Effector memory CD8-positive, alpha-beta T cell (primary cell): ENCODE results near the gene PDCD1.
"Not testable (repeated sequence)": the region's sequence is repeated elsewhere in the genome, so short reads cannot be mapped to it uniquely, and the experiment has no call there.

ENCODE experiments used
- ATAC-seq: fragments of 150-1000 bp; cut with Tn5 transposase; replicated peaks from 2 replicates; pipeline ENCODE4 v1.10.0; 2021; ENCODE audit warnings: mild to moderate bottlenecking, moderate library complexity
- DNase-seq, 3 experiments: peaks; one replicate each; pipeline ENCODE4 v3.0.0; 2021
- H3K27ac Mint-ChIP-seq, 2 donors: one replicate each; pipeline ENCODE4 v1.8.0; 2022; ENCODE audit warnings: mild to moderate bottlenecking in 2 of 2, mixed read lengths in 2 of 2, moderate library complexity in 2 of 2
- H3K27me3 Mint-ChIP-seq, 2 donors: one replicate each; pipeline ENCODE4 v1.8.0; 2022; ENCODE audit warnings: mixed read lengths in 2 of 2
- H3K36me3 Mint-ChIP-seq: one replicate; pipeline ENCODE4 v1.8.0; 2022; ENCODE audit warnings: mild to moderate bottlenecking, moderate library complexity, mixed read lengths; ENCODE audit not compliant: insufficient read depth
- H3K4me1 Mint-ChIP-seq, 2 donors: one replicate each; pipeline ENCODE4 v1.8.0; 2022; ENCODE audit warnings: low read depth in 2 of 2, mixed read lengths in 2 of 2
- H3K4me3 Mint-ChIP-seq, 2 donors: one replicate each; pipeline ENCODE4 v1.8.0; 2022; ENCODE audit warnings: mild to moderate bottlenecking in 2 of 2, mixed read lengths in 2 of 2, moderate library complexity in 2 of 2
- H3K9me3 Mint-ChIP-seq, 2 donors: one replicate each; pipeline ENCODE4 v1.8.0; 2022; ENCODE audit warnings: mixed read lengths in 2 of 2

PDCD1 gene

GRCh38 chr2:241842067-241842415 lies 16.7 kb downstream of the PDCD1 start:
- Mint-ChIP-seq H3K9me3 (no peaks in the 10 kb centered on the region), H3K4me1 (peaks cover 38 to 41% of the 10 kb centered on the region in 2 donors), H3K27me3 (no peaks in the 10 kb centered on the region), H3K4me3 (peak overlapping the region; percentile 44 to 94), H3K36me3 (peaks cover 19% of the 10 kb centered on the region), H3K27ac (peak overlapping the region; percentile 92 to 95)
- ATAC-seq: no peak
- no peak for DNase-seq

GRCh38 chr2:241841181-241842066 lies 17.3 kb downstream of the PDCD1 start:
- ATAC-seq (no peak), DNase-seq (no peak)
- Mint-ChIP-seq H3K27me3 (no peaks in the 10 kb centered on the region), H3K36me3 (peaks cover 19% of the 10 kb centered on the region), H3K4me1 (peaks cover 35 to 38% of the 10 kb centered on the region in 2 donors), H3K9me3 (no peaks in the 10 kb centered on the region), H3K27ac (peak overlapping the region in 1 of 2 donors; percentile 95), H3K4me3 (peak overlapping the region; percentile 44 to 94)

- no peaks in the 10 kb centered on the region for H3K27me3 Mint-ChIP-seq
- peaks cover 13 to 19% of the 10 kb centered on the region in 2 donors for H3K4me1 Mint-ChIP-seq
- no peak overlapping the region for H3K27ac Mint-ChIP-seq
- H3K9me3 Mint-ChIP-seq: no peaks in the 10 kb centered on the region
- no peak overlapping the region for H3K4me3 Mint-ChIP-seq
- ATAC-seq: no peak
- DNase-seq: no peak
- peaks cover 3% of the 10 kb centered on the region for H3K36me3 Mint-ChIP-seq
These were observed 21.3 kb downstream of the PDCD1 start for GRCh38 chr2:241837197-241837965.

- ATAC-seq (no peak), DNase-seq (no peak)
- Mint-ChIP-seq H3K4me1 (peaks cover 12 to 18% of the 10 kb centered on the region in 2 donors), H3K36me3 (peaks cover 2% of the 10 kb centered on the region), H3K9me3 (no peaks in the 10 kb centered on the region), H3K27me3 (no peaks in the 10 kb centered on the region), H3K27ac (peak overlapping the region in 1 of 2 donors; percentile 73), H3K4me3 (no peak overlapping the region)
These were observed 22.4 kb downstream of the PDCD1 start for GRCh38 chr2:241836292-241836691.

- Mint-ChIP-seq H3K4me3 (no peak overlapping the region), H3K9me3 (no peaks in the 10 kb centered on the region), H3K27ac (peak overlapping the region in 1 of 2 donors; percentile 73), H3K27me3 (no peaks in the 10 kb centered on the region), H3K36me3 (peaks cover 3% of the 10 kb centered on the region), H3K4me1 (peaks cover 12 to 14% of the 10 kb centered on the region in 2 donors)
- ATAC-seq: no peak
- no peak for DNase-seq
These were observed 23.1 kb downstream of the PDCD1 start for GRCh38 chr2:241835611-241836010.

GRCh38 chr2:241834527-241835210 lies 24.0 kb downstream of the PDCD1 start:
- Mint-ChIP-seq H3K36me3 (peaks cover 3% of the 10 kb centered on the region), H3K9me3 (no peaks in the 10 kb centered on the region), H3K4me3 (no peak overlapping the region), H3K27ac (no peak overlapping the region), H3K27me3 (no peaks in the 10 kb centered on the region), H3K4me1 (peaks cover 9 to 14% of the 10 kb centered on the region in 2 donors)
- no peak for ATAC-seq
- no peak for DNase-seq

GRCh38 chr2:241833756-241834526 lies 24.8 kb downstream of the PDCD1 start:
- H3K4me1 Mint-ChIP-seq: peaks cover 9 to 14% of the 10 kb centered on the region in 2 donors
- not testable (repeated sequence) for H3K36me3 Mint-ChIP-seq, DNase-seq, H3K9me3 Mint-ChIP-seq, ATAC-seq, H3K4me3 Mint-ChIP-seq, H3K27me3 Mint-ChIP-seq, H3K27ac Mint-ChIP-seq

GRCh38 chr2:241833101-241833663 lies 25.5 kb downstream of the PDCD1 start:
- H3K27ac Mint-ChIP-seq: no peak overlapping the region
- no peaks in the 10 kb centered on the region for H3K9me3 Mint-ChIP-seq
- peaks cover 6 to 14% of the 10 kb centered on the region in 2 donors for H3K4me1 Mint-ChIP-seq
- no peak overlapping the region for H3K4me3 Mint-ChIP-seq
- no peak for DNase-seq
- ATAC-seq: no peak
- H3K36me3 Mint-ChIP-seq: peaks cover 3% of the 10 kb centered on the region
- no peaks in the 10 kb centered on the region for H3K27me3 Mint-ChIP-seq

GRCh38 chr2:241827394-241827793 lies 31.3 kb downstream of the PDCD1 start:
- Mint-ChIP-seq H3K4me3 (no peak overlapping the region), H3K4me1 (peaks cover 12% of the 10 kb centered on the region in 2 donors), H3K27ac (no peak overlapping the region), H3K27me3 (peaks cover 0 to 8% of the 10 kb centered on the region in 2 donors), H3K9me3 (peaks cover 2 to 7% of the 10 kb centered on the region in 2 donors), H3K36me3 (peaks cover 10% of the 10 kb centered on the region)
- DNase-seq (no peak), ATAC-seq (no peak)

GRCh38 chr2:241823531-241824437 lies 34.9 kb downstream of the PDCD1 start:
- H3K4me3 Mint-ChIP-seq, ATAC-seq, DNase-seq, H3K9me3 Mint-ChIP-seq, H3K36me3 Mint-ChIP-seq, H3K27me3 Mint-ChIP-seq: not testable (repeated sequence)
- Mint-ChIP-seq H3K4me1 (peaks cover 13 to 20% of the 10 kb centered on the region in 2 donors), H3K27ac (peak overlapping the region; percentile 54 to 90)

- peaks cover 8% of the 10 kb centered on the region for H3K36me3 Mint-ChIP-seq
- no peak for ATAC-seq
- H3K27ac Mint-ChIP-seq: peak overlapping the region in 1 of 2 donors; percentile 54
- peaks cover 16 to 25% of the 10 kb centered on the region in 2 donors for H3K4me1 Mint-ChIP-seq
- peaks cover 2 to 7% of the 10 kb centered on the region in 2 donors for H3K9me3 Mint-ChIP-seq
- DNase-seq: no peak
- H3K4me3 Mint-ChIP-seq: no peak overlapping the region
- H3K27me3 Mint-ChIP-seq: peaks cover 0 to 8% of the 10 kb centered on the region in 2 donors
These were observed 36.5 kb downstream of the PDCD1 start for GRCh38 chr2:241822264-241822623.
